HepG2 (cell line): ENCODE measurements around the gene PREX1. TPM values are rescaled to one million over a fixed set of nuclear protein-coding genes. Genes with fewer than 3 reads are reported as not detected.

Source experiments
- ATAC-seq: fragments of 200-7000 bp; cut with Tn5 transposase; 3 replicates; pipeline ENCODE4 v1.9.1; 2020; ENCODE audit warnings: mild to moderate bottlenecking, moderate library complexity
- BruUV-seq: library from RNA; stranded (reverse); fragments of 400-500 nt; replicated peaks from 2 replicates; lab custom pipeline; 2021; lab: Mats Ljungman, UMichigan
- CTCF ChIA-PET: fragments of 300-600 bp; formaldehyde crosslinking; extraction: SDS; loops from one replicate; lab custom pipeline; 2021; ENCODE audit warnings: low total read pairs, inconsistent platforms, low intra/inter-chr PET ratio; lab: Yijun Ruan, JAX
- POLR2A ChIA-PET: fragments of 350-600 bp; sonication (Branson Sonifier 250); formaldehyde crosslinking; loops from one replicate; lab custom pipeline; 2020; ENCODE audit warnings: antibody characterized with exemption, inconsistent platforms; lab: Yijun Ruan, JAX
- DNase-seq: peaks from one replicate; pipeline ENCODE4 v3.0.0-alpha.2; 2015; ENCODE audit warnings: low spot score
- FAIRE-seq: peaks from 3 replicates; lab custom pipeline; 2011; peaks lifted over from hg19 to GRCh38; lab: Jason Lieb, UNC
- H2AFZ ChIP-seq: one replicate; pipeline ENCODE4 v1.6.1; 2011; ENCODE audit warnings: low read length, inconsistent platforms
- H3K27ac ChIP-seq: fragments of 300-600 bp; 3 replicates; pipeline ENCODE4 v1.8.0; 2011; ENCODE audit warnings: mixed run types, mild to moderate bottlenecking, mixed read lengths, low read length, inconsistent platforms; ENCODE audit not compliant: insufficient read depth; ENCODE audit errors: extremely low read length
- H3K27me3 ChIP-seq, 2 experiments: fragments of 200-600 bp in 1 of 2; 2 replicates in 1 of 2; 3 replicates in 1 of 2; pipeline versions ENCODE4 v1.6.0 to v1.8.0; 2011; ENCODE audit warnings: low read length in 2 of 2, mild to moderate bottlenecking in 2 of 2, moderate library complexity in 2 of 2, inconsistent platforms in 1 of 2; ENCODE audit not compliant: insufficient read depth in 2 of 2, control insufficient read depth in 1 of 2
- H3K36me3 ChIP-seq, 2 experiments: fragments of 200-600 bp in 1 of 2; replicated peaks in 1 of 2; 2 replicates in 1 of 2; 3 replicates in 1 of 2; pipeline versions ENCODE4 v1.5.1 to v1.8.0; 2011; ENCODE audit warnings: low read length in 2 of 2, inconsistent platforms in 1 of 2; ENCODE audit not compliant: insufficient read depth in 2 of 2, control insufficient read depth in 1 of 2
- H3K4me1 ChIP-seq: 2 replicates; pipeline ENCODE4 v1.5.1; 2012; ENCODE audit warnings: low read length, inconsistent platforms; ENCODE audit not compliant: insufficient read depth
- H3K4me2 ChIP-seq: 2 replicates; pipeline ENCODE4 v1.6.0; 2011; ENCODE audit warnings: low read depth, low read length, inconsistent platforms
- H3K4me3 ChIP-seq, 3 experiments: fragments of 200-600 bp in 1 of 3; sonication (generic), shearing (Covaris generic) in 1 of 3; replicated peaks in 1 of 3; 2 replicates each; pipeline ENCODE4 v1.5.1; 2011 to 2016; ENCODE audit warnings: low read length in 3 of 3, inconsistent platforms in 2 of 3, low read depth in 2 of 3, mild to moderate bottlenecking in 2 of 3, control low read depth in 1 of 3, mixed read lengths in 1 of 3; ENCODE audit not compliant: insufficient read depth in 1 of 3
- H3K79me2 ChIP-seq: one replicate; pipeline ENCODE4 v1.6.1; 2011; ENCODE audit warnings: low read length, inconsistent platforms; ENCODE audit not compliant: insufficient read depth
- H3K9ac ChIP-seq: 2 replicates; pipeline ENCODE4 v1.6.0; 2011; ENCODE audit warnings: mild to moderate bottlenecking, low read depth, low read length, inconsistent platforms; ENCODE audit not compliant: insufficient read depth
- H3K9me3 ChIP-seq: 2 replicates; pipeline ENCODE4 v1.5.1; 2012; ENCODE audit warnings: mild to moderate bottlenecking, low read length
- H4K20me1 ChIP-seq: 2 replicates; pipeline ENCODE4 v1.6.0; 2011; ENCODE audit warnings: inconsistent platforms, mild to moderate bottlenecking, low read length, moderate library complexity; ENCODE audit not compliant: insufficient read depth
- BHLHE40 ChIP-seq: IDR thresholded peaks from 2 replicates; pipeline ENCODE4 v1.6.1; 2011; ENCODE audit warnings: low read length, improper control_type of control experiment
- CAMTA2 ChIP-seq: sonication (generic); formaldehyde crosslinking; IDR thresholded peaks from 2 replicates; pipeline ENCODE4 v1.4.0; 2020; ENCODE audit warnings: mild to moderate bottlenecking, missing genetic modification reagents, borderline replicate concordance
- CHCHD3 ChIP-seq: sonication (generic); formaldehyde crosslinking; IDR thresholded peaks from 2 replicates; pipeline ENCODE4 v1.8.0; 2022; ENCODE audit warnings: mild to moderate bottlenecking, missing genetic modification reagents, moderate library complexity
- MAFG ChIP-seq: sonication (generic); formaldehyde crosslinking; IDR thresholded peaks from 2 replicates; pipeline ENCODE4 v1.5.1; 2020; ENCODE audit warnings: mild to moderate bottlenecking, missing genetic modification reagents
- NPAS2 ChIP-seq: sonication (generic); formaldehyde crosslinking; IDR thresholded peaks from 2 replicates; pipeline ENCODE4 v1.8.0; 2022; ENCODE audit warnings: mild to moderate bottlenecking, missing genetic modification reagents, borderline replicate concordance
- PHF21A ChIP-seq: sonication (generic); formaldehyde crosslinking; IDR thresholded peaks from 2 replicates; pipeline ENCODE4 v1.5.0; 2020; ENCODE audit warnings: mild to moderate bottlenecking, missing genetic modification reagents
- ZNF3 ChIP-seq: IDR thresholded peaks from 2 replicates; pipeline ENCODE4 v1.7.0; 2017; ENCODE audit warnings: inconsistent platforms
- ZNF317 ChIP-seq: sonication (generic); formaldehyde crosslinking; IDR thresholded peaks from 2 replicates; pipeline ENCODE4 v1.5.0; 2020; ENCODE audit warnings: mild to moderate bottlenecking, missing genetic modification reagents
- ZNF367 ChIP-seq: sonication (generic); formaldehyde crosslinking; IDR thresholded peaks from 2 replicates; pipeline ENCODE4 v1.4.0; 2020; ENCODE audit warnings: missing genetic modification reagents, borderline replicate concordance
- WGBS: methylation state at CpG from one replicate; pipeline ENCODE4 v1.1.6; 2017; ENCODE audit warnings: low lambda C conversion rate; 5-methylcytosine and 5-hydroxymethylcytosine counted together
- in situ Hi-C: cut with HindIII; loops from 2 replicates; pipeline ENCODE4 v1.10.0; 2017; ENCODE audit warnings: low pct_unique_long_range_greater_than_20kb; ENCODE audit not compliant: extremely low pct_ligation_motif_present
- intact Hi-C: fragments of 100-400 bp; cut with micrococcal nuclease; formaldehyde crosslinking; loops from one replicate; pipeline ENCODE4 v1.10.0; 2022; ENCODE audit not compliant: unreplicated experiment
- polyA plus RNA-seq, 8 experiments: library from polyadenylated mRNA; depleted of rRNA in 3 of 8; stranded (reverse) in 7 of 8; unstranded in 1 of 8; fragments of >200 nt; fragmentation: Illumina TruSeq in 4 of 8; extraction: Trizol in 4 of 8; gene quantifications; 2 replicates each; pipeline versions ENCODE4 v1.2.1 to v1.2.3, GENCODE V29; 2011 to 2016; ENCODE audit warnings: low read depth in 4 of 8, missing spikeins in 1 of 8, mixed read lengths in 1 of 8; ENCODE audit not compliant: insufficient read depth in 1 of 8
- total RNA-seq, 5 experiments: library from RNA; depleted of rRNA; stranded (reverse); fragments of >200 nt; fragmentation: Illumina TruSeq; extraction: Trizol; gene quantifications; 2 replicates each; pipeline ENCODE4 v1.2.3, GENCODE V29; 2016; ENCODE audit warnings: low read depth in 1 of 5

The PREX1 gene
- total and polyA plus RNA-seq, 2 of the 13 experiments (the other 11 are each of a cell fraction or from before 2014, with no cell fraction given): 0.02 to 0.04 TPM

- Histone ChIP-seq H3K9me3 (no peaks in the 10 kb centered on the region), H3K4me3 (no peak overlapping the region), H3K4me1 (no peaks in the 10 kb centered on the region), H3K4me2 (no peak overlapping the region), H3K27me3 (peaks cover 4 to 36% of the 10 kb centered on the region in 2 experiments; a peak in 4 of 5 replicates), H3K79me2 (no peaks in the 10 kb centered on the region), H3K27ac (no peak overlapping the region), H3K36me3 (no peaks in the 10 kb centered on the region), H2AFZ (no peak overlapping the region), H3K9ac (no peak overlapping the region), H4K20me1 (no peaks in the 10 kb centered on the region)
- intact Hi-C loops: no loop called here
- FAIRE-seq: no peak
- in situ Hi-C loops: no loop called here
- no TSS peak for BruUV-seq
- ChIA-PET POLR2A (no interaction called here), CTCF (no interaction called here)
- no peak for DNase-seq
- WGBS: 27% methylated on average over 15 of the region's 15 CpGs
- TF ChIP-seq BHLHE40: no peak
- no peak for TF ChIP-seq NPAS2 (CRISPR knock-in tag)
- no peak for TF ChIP-seq ZNF3 (CRISPR knock-in tag)
- no peak for TF ChIP-seq CHCHD3
- no peak for TF ChIP-seq PHF21A (CRISPR knock-in tag)
- no peak for TF ChIP-seq ZNF367 (CRISPR knock-in tag)
- no peak for TF ChIP-seq CAMTA2 (CRISPR knock-in tag)
- TF ChIP-seq ZNF317: no peak
- no peak for TF ChIP-seq MAFG (CRISPR knock-in tag)
- ATAC-seq: no peak
Observed at GRCh38 chr20:48644286-48644828, 183.4 kb downstream of the PREX1 start.
